NCI-H69 (cell line): Measurements from ENCODE around the gene NDUFB3.
"Not testable (repeated sequence)": the region's sequence is repeated elsewhere in the genome, so short reads cannot be mapped to it uniquely, and the experiment has no call there.

Source experiments
- DNase-seq: peaks from one replicate; lab custom pipeline; 2025; lab: John Stamatoyannopoulos, UW

Gene NDUFB3

GRCh38 chr2:201071479-201072200 lies at the start of gene NDUFB3, which contains the start of gene HYCC2:
TSS of gene NDUFB3 (plus strand) at chr2:201072001. CDS start at chr2:201078883, 6,882 bp downstream.
TSS of gene HYCC2 (minus strand) at chr2:201071671. CDS start at chr2:201024009, 47,662 bp downstream.
- peak; percentile 90 for DNase-seq

DNA sequence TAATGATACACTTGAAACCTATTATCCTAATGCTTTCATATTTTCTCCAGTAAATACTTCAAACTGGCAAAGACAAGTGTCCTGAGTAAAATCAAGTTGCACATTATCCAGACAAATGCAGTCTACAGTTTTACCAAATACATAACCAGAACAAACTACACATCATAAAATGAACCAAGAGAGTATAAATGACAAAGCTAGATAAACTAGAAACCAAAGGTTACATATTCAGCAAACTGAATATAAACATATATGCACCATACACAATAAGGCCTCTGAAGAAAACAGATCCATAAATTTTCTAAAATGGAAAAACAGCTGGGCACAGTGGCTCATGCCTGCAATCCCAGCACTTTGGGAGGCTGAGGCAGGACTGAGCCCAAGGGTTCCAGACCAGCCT lies 47.3 kb upstream of the NDUFB3 start:
- DNase-seq, result no peak

DNA sequence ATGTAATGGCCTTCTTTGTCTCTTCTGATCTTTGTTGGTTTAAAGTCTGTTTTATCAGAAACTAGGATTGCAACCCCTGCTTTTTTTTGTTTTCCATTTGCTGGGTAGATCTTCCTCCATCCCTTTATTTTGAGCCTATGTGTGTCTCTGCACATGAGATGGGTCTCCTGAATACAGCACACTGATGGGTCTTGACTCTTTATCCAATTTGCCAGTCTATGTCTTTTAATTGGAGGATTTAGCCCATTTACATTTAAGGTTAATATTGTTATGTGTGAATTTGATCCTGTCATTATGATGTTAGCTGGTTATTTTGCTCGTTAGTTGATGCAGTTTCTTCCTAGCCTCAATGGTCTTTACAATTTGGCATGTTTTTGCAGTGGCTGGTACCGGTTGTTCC lies 37.4 kb upstream of the NDUFB3 start:
- DNase-seq, result not testable (repeated sequence)

GRCh38 chr2:201038361-201038760 lies 33.4 kb upstream of the NDUFB3 start:
- not testable (repeated sequence) for DNase-seq

DNA sequence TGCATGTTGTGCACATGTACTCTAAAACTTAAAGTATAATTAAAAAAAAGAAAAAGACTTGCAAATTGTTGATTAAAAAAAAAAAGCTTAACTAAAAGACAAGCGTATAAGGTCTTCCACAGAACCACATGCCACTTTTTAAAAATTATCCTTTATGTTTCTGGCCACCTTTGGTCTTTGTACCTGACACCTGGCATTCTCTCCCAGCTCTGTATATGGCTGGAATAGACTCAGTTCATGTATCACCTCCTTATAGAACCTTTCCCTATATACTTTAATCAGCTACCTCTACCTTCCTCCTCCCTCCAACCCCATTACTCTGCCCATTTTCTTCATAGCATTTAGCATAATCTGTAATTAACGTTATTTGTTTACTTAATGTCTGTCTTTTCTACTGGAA lies 32.9 kb upstream of the NDUFB3 start:
- DNase-seq, result no peak

DNA sequence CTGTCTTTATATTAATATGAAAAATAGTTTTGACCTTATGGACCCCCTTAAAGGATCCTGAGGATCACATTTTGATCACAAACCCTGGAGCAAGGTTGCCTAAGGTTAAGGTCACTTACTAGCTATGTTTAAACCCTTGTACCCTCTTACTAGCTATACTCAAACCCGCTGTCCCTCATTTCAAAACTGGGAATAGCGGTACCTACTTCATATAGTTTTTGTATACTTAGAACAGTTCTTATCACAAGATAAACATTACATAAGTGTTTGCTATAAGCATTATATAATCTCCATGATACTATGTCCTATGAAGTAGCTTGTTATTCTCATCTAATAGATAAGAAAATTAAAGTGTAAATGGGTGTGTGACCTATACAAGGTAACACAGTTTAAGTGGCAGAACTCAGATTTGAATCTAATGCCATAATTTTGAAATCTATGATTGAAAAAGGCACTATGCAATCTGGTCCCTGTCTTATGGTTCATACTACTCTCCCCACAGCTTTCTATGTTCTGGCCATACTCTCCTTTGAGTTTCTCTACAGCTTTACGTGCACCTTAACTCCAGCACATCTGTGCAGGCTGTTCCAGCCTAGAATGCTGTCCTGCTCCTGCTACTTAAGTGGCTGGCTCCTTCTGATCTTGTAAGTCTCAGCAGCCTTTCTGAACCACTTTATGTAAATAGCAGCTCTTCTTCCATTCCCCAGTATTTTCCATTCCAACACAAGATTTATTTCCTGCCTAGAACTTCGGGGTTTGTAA lies 30.8 kb upstream of the NDUFB3 start:
- DNase-seq, result no peak

DNA sequence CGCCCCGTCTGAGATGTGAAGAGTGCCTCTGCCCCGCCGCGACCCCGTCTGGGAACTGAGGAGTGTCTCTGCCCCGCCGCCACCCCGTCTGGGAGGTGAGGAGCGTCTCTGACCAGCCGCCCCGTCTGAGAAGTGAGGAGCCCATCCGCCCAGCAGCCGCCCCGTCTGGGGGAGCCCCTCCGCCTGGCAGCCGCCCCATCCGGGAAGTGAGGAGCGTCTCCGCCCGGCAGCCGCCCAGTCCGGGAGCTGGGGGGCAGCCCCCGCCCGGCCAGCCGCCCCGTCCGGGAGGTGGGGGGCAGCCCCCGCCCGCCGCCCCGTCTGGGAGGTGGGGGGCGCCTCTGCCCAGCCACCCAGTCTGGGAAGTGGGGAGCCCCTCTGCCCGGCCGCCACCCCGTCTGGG lies 29.4 kb upstream of the NDUFB3 start:
- not testable (repeated sequence) for DNase-seq

DNA sequence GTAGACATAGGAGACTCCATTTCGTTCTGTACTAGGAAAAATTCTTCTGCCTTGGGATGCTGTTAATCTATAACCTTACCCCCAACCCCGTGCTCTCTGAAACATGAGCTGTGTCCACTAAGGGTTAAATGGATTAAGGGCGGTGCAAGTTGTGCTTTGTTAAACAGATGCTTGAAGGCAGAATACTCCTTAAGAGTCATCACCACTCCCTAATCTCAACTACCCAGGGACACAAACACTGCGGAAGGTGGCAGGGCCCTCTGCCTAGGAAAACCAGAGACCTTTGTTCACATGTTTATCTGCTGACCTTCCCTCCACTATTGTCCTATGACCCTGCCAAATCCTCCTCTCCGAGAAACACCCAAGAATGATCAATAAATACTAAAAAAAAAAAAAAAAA lies 28.8 kb upstream of the NDUFB3 start:
- not testable (repeated sequence) for DNase-seq

GRCh38 chr2:201046881-201047280 lies 24.9 kb upstream of the NDUFB3 start:
- DNase-seq, result no peak

DNA sequence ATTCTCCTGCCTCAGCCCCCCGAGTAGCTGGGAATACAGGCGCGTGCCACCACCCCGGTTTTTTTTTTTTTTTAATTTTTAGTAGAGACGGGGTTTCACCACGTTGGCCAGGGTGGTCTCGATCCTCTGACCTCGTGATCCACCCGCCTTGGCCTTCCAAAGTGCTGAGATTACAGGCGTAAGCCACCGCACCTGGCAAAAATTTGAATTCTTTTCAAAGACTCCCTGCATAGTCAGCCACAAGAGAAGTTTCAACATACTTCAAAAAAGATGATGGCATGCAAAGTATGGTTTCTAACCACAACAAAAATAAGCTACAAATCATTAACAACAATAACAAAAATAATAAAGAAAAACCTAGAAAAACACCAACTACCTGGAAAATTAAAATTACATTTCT lies 22.3 kb upstream of the NDUFB3 start:
- DNase-seq, result no peak

GRCh38 chr2:201057087-201057521 lies 14.7 kb upstream of the NDUFB3 start:
- DNase-seq, result no peak

- no peak for DNase-seq
These were observed 14.0 kb upstream of the NDUFB3 start for GRCh38 chr2:201057715-201058248.

GRCh38 chr2:201058914-201059313 lies 12.9 kb upstream of the NDUFB3 start:
- DNase-seq, result no peak

DNA sequence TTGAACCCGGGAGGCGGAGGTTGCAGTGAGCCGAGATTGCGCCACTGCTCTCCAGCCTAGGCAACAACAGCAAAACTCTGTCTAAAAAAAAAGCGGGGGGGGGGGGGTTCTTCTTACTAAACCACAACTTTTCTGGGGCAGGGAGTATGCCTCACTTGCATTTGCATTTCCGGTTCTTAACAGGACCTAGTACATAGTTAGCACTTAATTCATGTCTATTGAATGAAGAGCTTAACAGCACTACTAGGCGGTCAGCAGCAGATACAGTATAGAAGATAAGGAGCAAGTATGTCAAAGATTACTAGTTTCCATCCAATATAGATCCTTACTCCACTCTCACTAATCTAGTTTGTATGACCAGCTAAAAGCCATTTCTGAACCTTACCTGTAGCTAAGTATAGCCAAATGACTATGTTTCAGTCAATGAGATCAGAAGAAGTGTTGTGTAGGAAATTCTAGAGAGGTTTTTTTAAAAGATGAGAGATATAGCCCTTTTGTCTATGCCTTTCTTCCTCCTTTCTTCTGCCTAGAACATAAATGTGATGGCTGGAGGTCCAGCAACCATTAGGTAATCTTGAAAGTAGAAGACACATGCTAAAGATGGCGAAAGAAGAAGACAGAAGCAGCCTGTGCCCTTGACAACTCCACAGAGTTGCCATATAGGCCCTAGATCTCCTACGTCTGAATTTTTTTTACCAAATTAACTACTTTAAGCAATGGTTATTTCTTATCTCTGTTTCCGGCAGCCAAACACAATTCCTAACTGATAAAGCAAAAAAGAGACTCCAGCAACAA lies 11.6 kb upstream of the NDUFB3 start:
- no peak for DNase-seq

DNA sequence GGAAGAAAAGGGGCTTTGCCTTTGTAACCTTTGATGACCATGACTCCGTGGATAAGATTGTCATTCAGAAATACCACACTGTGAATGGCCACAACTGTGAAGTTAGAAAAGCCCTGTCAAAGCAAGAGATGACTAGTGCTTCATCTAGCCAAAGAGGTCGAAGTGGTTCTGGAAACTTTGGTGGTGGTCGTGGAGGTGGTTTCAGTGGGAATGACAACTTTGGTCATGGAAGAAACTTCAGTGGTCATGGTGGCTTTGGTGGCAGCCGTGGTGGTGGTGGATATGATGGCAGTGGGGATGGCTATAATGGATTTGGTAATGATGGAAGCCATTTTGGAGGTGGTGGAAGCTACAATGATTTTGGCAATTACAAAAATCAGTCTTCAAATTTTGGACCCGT lies 8.3 kb upstream of the NDUFB3 start:
- DNase-seq, result not testable (repeated sequence)

GRCh38 chr2:201064797-201065329 lies 6.9 kb upstream of the NDUFB3 start:
- DNase-seq, result no peak

DNA sequence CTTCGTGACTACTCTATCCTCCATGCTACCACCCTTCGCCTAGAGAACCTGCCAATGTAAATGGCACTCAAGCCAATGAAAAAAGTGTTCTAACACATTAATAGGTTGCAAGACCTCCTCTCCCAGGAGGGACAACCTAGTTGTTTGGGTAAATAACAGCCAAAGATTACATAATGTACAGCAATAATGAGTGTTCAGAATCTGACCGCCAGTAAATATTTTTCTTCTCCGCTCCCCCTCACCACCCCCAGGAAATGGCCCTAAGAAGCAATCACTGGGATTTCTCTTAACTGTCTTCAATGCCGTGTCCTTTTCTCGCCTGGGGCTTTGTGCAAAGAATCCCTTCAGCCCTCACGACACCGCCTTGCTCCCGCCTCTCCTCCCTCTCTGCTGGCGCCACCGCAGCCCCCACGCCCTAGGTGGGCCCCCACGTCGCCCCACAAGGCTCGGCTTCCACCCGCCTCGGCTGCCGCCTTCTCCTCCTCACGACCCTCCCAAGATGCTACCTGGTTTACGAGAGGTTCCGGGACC lies 788 bp upstream of the NDUFB3 start:
- DNase-seq, result peak; percentile 60

- no peak for DNase-seq
These were observed 365 bp downstream of the NDUFB3 start for GRCh38 chr2:201072201-201072530.

- no peak for DNase-seq
These were observed 1.3 kb downstream of the NDUFB3 start for GRCh38 chr2:201073071-201073470.

- DNase-seq, result no peak
These were observed 3.2 kb downstream of the NDUFB3 start for GRCh38 chr2:201074996-201075395.

GRCh38 chr2:201084863-201085262 lies 13.1 kb downstream of the NDUFB3 start:
- no peak for DNase-seq

DNA sequence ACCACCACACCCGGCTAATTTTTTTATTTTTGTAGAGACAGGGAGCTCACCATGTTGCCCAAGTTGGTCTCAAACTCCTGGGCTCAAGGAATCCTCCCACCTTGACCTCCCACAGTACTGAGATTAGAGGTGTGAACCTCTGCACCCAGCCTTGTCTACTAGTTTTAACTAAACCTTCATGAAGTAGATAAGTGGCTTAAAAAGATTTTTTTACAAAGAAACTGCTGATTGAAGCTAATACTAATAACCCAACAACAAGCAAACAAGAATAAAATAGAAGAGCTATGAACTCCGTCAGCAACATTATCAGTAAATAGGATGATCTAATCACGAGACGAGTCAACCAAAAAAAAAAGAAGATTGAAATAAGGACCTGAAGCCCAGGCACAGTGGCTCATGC lies 18.8 kb downstream of the NDUFB3 start:
- no peak for DNase-seq
